Prostate gland (tissue), 2 donors: ENCODE measurements around the gene KANK2.

Source experiments
- POLR2A ChIP-seq: fragments of 450-650 bp; IDR thresholded peaks from one replicate; pipeline ENCODE4 v1.6.1; 2016; ENCODE audit warnings: antibody characterized with exemption, mild to moderate bottlenecking
- POLR2AphosphoS5 ChIP-seq: sonication (generic); formaldehyde crosslinking; IDR thresholded peaks from one replicate; pipeline ENCODE4 v1.6.1; 2017; ENCODE audit warnings: antibody characterized with exemption
- TF ChIP-seq, protein P1 (sequence below), 4 experiments: fragments of 200-600 bp in 2 of 4; fragments of 450-650 bp in 2 of 4; sonication (generic) in 2 of 4; IDR thresholded peaks; 1 replicate in 3 of 4; 2 replicates in 1 of 4; pipeline ENCODE4 v1.5.1; 2016 to 2019; ENCODE audit warnings: antibody characterized with exemption in 4 of 4, mild to moderate bottlenecking in 2 of 4, moderate library complexity in 2 of 4

DNA sequence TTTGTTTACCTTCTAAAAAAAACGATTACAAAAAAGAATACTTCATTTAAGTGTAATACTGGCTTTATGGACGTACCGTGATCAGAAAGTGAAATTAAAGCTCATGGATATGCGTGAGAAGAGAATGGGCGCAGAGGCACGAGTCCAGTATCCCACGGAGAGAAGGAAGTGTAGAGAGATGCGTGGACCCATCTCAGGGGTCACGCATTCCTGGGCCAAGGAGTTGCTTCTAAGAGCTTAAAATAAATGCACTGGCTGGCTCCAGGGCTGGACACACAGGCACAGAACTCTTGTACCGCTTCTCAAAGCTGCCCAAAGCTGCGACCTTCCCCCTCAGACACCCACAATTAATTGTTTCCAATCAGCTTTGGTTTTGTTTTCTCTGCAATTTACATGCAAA lies 33.0 kb downstream of the KANK2 start:
- TF ChIP-seq POLR2A (no peak), POLR2AphosphoS5 (no peak)
- TF ChIP-seq, protein P1, sequence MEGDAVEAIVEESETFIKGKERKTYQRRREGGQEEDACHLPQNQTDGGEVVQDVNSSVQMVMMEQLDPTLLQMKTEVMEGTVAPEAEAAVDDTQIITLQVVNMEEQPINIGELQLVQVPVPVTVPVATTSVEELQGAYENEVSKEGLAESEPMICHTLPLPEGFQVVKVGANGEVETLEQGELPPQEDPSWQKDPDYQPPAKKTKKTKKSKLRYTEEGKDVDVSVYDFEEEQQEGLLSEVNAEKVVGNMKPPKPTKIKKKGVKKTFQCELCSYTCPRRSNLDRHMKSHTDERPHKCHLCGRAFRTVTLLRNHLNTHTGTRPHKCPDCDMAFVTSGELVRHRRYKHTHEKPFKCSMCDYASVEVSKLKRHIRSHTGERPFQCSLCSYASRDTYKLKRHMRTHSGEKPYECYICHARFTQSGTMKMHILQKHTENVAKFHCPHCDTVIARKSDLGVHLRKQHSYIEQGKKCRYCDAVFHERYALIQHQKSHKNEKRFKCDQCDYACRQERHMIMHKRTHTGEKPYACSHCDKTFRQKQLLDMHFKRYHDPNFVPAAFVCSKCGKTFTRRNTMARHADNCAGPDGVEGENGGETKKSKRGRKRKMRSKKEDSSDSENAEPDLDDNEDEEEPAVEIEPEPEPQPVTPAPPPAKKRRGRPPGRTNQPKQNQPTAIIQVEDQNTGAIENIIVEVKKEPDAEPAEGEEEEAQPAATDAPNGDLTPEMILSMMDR (IDR thresholded peaks at IDR 0.05), result no peak
